T-cell (primary cell): ENCODE results near the gene NBPF1. TPM values are rescaled to one million over a fixed set of nuclear protein-coding genes. Genes with fewer than 3 reads are reported as not detected.
"Not testable (repeated sequence)": the region's sequence is repeated elsewhere in the genome, so short reads cannot be mapped to it uniquely, and the experiment has no call there.

Experiments used
- ATAC-seq, 4 experiments: fragments of 200-7000 bp in 3 of 4; fragments of 150-1000 bp in 1 of 4; cut with Tn5 transposase; replicated peaks in 1 of 4; 1 replicate in 3 of 4; 2 replicates in 1 of 4; pipeline ENCODE4 v1.10.0; 2021; ENCODE audit warnings: moderate library complexity in 3 of 4, mild to moderate bottlenecking in 2 of 4, moderate number of reproducible peaks in 1 of 4
- CTCF ChIA-PET, 2 donors: fragments of 300-600 bp; sonication (Branson Sonifier 250); formaldehyde crosslinking; loops; one replicate each; lab custom pipeline; 2022; ENCODE audit warnings: antibody characterized with exemption in 2 of 2; lab: Charles Lee
- POLR2A ChIA-PET, 2 donors: fragments of 300-600 bp; sonication (Branson Sonifier 250); formaldehyde crosslinking; loops; one replicate each; lab custom pipeline; 2022; ENCODE audit warnings: antibody characterized with exemption in 2 of 2; lab: Charles Lee
- DNase-seq, 35 experiments: peaks; one replicate each; pipeline versions ENCODE4 v3.0.0 to v3.0.0-alpha.2; 2013 to 2023
- H3K27ac ChIP-seq: one replicate; pipeline ENCODE4 v1.5.1; 2013; ENCODE audit warnings: low read length
- H3K27me3 ChIP-seq, 2 experiments: replicated peaks in 1 of 2; 1 replicate in 1 of 2; 2 replicates in 1 of 2; pipeline versions ENCODE4 v1.6.1 to v1.7.0; 2013; ENCODE audit warnings: low read length in 1 of 2, mixed read lengths in 1 of 2; ENCODE audit not compliant: control insufficient read depth in 2 of 2, insufficient read depth in 2 of 2; ENCODE audit errors: extremely low read depth in 1 of 2
- H3K36me3 ChIP-seq, 2 donors: 1 replicate in 1 of 2; 2 replicates in 1 of 2; pipeline versions ENCODE4 v1.6.1 to v1.7.0; 2013; ENCODE audit warnings: low read length in 1 of 2; ENCODE audit not compliant: control insufficient read depth in 2 of 2, insufficient read depth in 1 of 2; ENCODE audit errors: extremely low read depth in 1 of 2
- H3K4me1 ChIP-seq, 2 experiments: 1 replicate in 1 of 2; 2 replicates in 1 of 2; pipeline versions ENCODE4 v1.6.1 to v1.7.0; 2013; ENCODE audit warnings: low read length in 2 of 2, mixed read lengths in 1 of 2; ENCODE audit not compliant: insufficient read depth in 2 of 2, control insufficient read depth in 1 of 2; ENCODE audit errors: extremely low read depth in 1 of 2
- H3K4me3 ChIP-seq, 2 donors: 1 replicate in 1 of 2; 2 replicates in 1 of 2; pipeline versions ENCODE4 v1.5.1 to v1.7.0; 2013; ENCODE audit warnings: mild to moderate bottlenecking in 2 of 2, low read length in 1 of 2, moderate library complexity in 1 of 2; ENCODE audit not compliant: control insufficient read depth in 1 of 2; ENCODE audit errors: extremely low read depth in 1 of 2
- H3K9me3 ChIP-seq: 2 replicates; pipeline ENCODE4 v1.7.0; 2013
- H3K27ac Mint-ChIP-seq, 2 donors: one replicate each; pipeline ENCODE4 v1.8.0; 2020 to 2021; ENCODE audit warnings: mild to moderate bottlenecking in 2 of 2, mixed read lengths in 2 of 2
- H3K27me3 Mint-ChIP-seq, 2 donors: one replicate each; pipeline ENCODE4 v1.8.0; 2021 to 2022; ENCODE audit warnings: mixed read lengths in 2 of 2
- H3K36me3 Mint-ChIP-seq: one replicate; pipeline ENCODE4 v1.8.0; 2021; ENCODE audit warnings: mixed read lengths
- H3K4me1 Mint-ChIP-seq, 3 donors: one replicate each; pipeline ENCODE4 v1.8.0; 2020 to 2022; ENCODE audit warnings: mixed read lengths in 3 of 3, mild to moderate bottlenecking in 1 of 3
- H3K4me3 Mint-ChIP-seq, 3 donors: one replicate each; pipeline ENCODE4 v1.8.0; 2020 to 2022; ENCODE audit warnings: mild to moderate bottlenecking in 3 of 3, mixed read lengths in 3 of 3, moderate library complexity in 3 of 3
- H3K9me3 Mint-ChIP-seq, 3 donors: one replicate each; pipeline ENCODE4 v1.8.0; 2020 to 2022; ENCODE audit warnings: mixed read lengths in 3 of 3
- whole genome bisulfite sequencing: methylation state at CpG from one replicate; pipeline ENCODE4 v1.1.5; 2013; ENCODE audit warnings: missing lambda C conversion rate; ENCODE audit not compliant: insufficient coverage; 5-methylcytosine and 5-hydroxymethylcytosine counted together
- total RNA-seq, 35 experiments: library from RNA in 6 of 35; stranded (reverse) in 6 of 35; fragments of 120-200 nt in 1 of 35; gene quantifications; one replicate each; pipeline versions ENCODE4 v1.2.1 to v1.2.4 and lab custom pipeline; 2013 to 2026

Gene NBPF1
- total RNA-seq, 5 donors from 2014 or later (not counting 1 experiment from before 2014, with no cell fraction given) = 18.1 to 34.8 (median 29.1) TPM

GRCh38 chr1:16629916-16630530, 16.7 kb upstream of the NBPF1 start:
- WGBS = 98% methylated on average over 21 of the region's 21 CpGs
- POLR2A ChIA-PET, H3K27ac Mint-ChIP-seq, CTCF ChIA-PET, H3K4me1 Mint-ChIP-seq, H3K4me1 ChIP-seq, H3K9me3 ChIP-seq, H3K4me3 ChIP-seq, H3K27me3 ChIP-seq, H3K27ac ChIP-seq, H3K9me3 Mint-ChIP-seq, H3K4me3 Mint-ChIP-seq, ATAC-seq, H3K27me3 Mint-ChIP-seq: not testable (repeated sequence)
- H3K36me3 ChIP-seq = peaks cover 64 to 92% of the 10 kb centered on the region in 2 donors
- H3K36me3 Mint-ChIP-seq = peaks cover 72% of the 10 kb centered on the region
- DNase-seq = peak in 5 of 35 experiments; percentile 0 to 31 (median 6)

- peaks cover 0 to under 1% (median 0%) of the 10 kb centered on the region in 3 donors for H3K4me1 Mint-ChIP-seq
- Histone ChIP-seq H3K4me3 (no peak overlapping the region), H3K27ac (no peak overlapping the region), H3K4me1 (peaks cover 0 to 7% of the 10 kb centered on the region in 2 experiments), H3K36me3 (peaks cover 64 to 90% of the 10 kb centered on the region in 2 donors), H3K9me3 (no peaks in the 10 kb centered on the region), H3K27me3 (no peaks in the 10 kb centered on the region)
- H3K4me3 Mint-ChIP-seq = no peak overlapping the region
- ATAC-seq (no peak), DNase-seq (peak in 5 of 35 experiments; percentile 0 to 35 (median 6))
- no peak overlapping the region for H3K27ac Mint-ChIP-seq
- H3K9me3 Mint-ChIP-seq = no peaks in the 10 kb centered on the region
- no peaks in the 10 kb centered on the region for H3K27me3 Mint-ChIP-seq
- 96% methylated on average over 19 of the region's 19 CpGs for WGBS
- ChIA-PET POLR2A (interaction anchor here in 1 of 2 donors (0.7 kb wide), 1 partner anchor 670 kb away, joined by 5 read pairs; no protein-coding TSS in a partner anchor), CTCF (interaction anchor here in 1 of 2 donors (0.6 kb wide), 2 partner anchors 79 to 262 kb away, joined by 3 to 4 read pairs; no protein-coding TSS in a partner anchor)
- peaks cover 62% of the 10 kb centered on the region for H3K36me3 Mint-ChIP-seq
Observed at GRCh38 chr1:16628361-16629111, 15.2 kb upstream of the NBPF1 start.

- H3K4me1 Mint-ChIP-seq, H3K4me3 ChIP-seq, ATAC-seq, H3K9me3 Mint-ChIP-seq, POLR2A ChIA-PET, H3K27ac Mint-ChIP-seq, H3K27me3 Mint-ChIP-seq, H3K27ac ChIP-seq, H3K27me3 ChIP-seq, CTCF ChIA-PET, H3K4me3 Mint-ChIP-seq, H3K4me1 ChIP-seq, H3K9me3 ChIP-seq: not testable (repeated sequence)
- peak in 1 of 35 experiments; percentile 6 for DNase-seq
- WGBS = 92% methylated on average over 14 of the region's 15 CpGs
- peaks cover 44% of the 10 kb centered on the region for H3K36me3 Mint-ChIP-seq
- peaks cover 68 to 88% of the 10 kb centered on the region in 2 donors for H3K36me3 ChIP-seq
Observed at GRCh38 chr1:16626409-16626983, 13.1 kb upstream of the NBPF1 start.

GRCh38 chr1:16625497-16626408, 12.4 kb upstream of the NBPF1 start:
- H3K27ac Mint-ChIP-seq = no peak overlapping the region
- ChIA-PET POLR2A (no interaction called here), CTCF (interaction anchor here in 1 of 2 donors (0.5 kb wide), 1 partner anchor 9 kb away, joined by 6 read pairs; no protein-coding TSS in a partner anchor)
- H3K4me1 Mint-ChIP-seq = no peaks in the 10 kb centered on the region
- peaks cover 40% of the 10 kb centered on the region for H3K36me3 Mint-ChIP-seq
- Histone ChIP-seq H3K27ac (no peak overlapping the region), H3K36me3 (peaks cover 67 to 87% of the 10 kb centered on the region in 2 donors), H3K9me3 (no peaks in the 10 kb centered on the region), H3K4me3 (no peak overlapping the region), H3K4me1 (peaks cover 0 to 3% of the 10 kb centered on the region in 2 experiments), H3K27me3 (no peaks in the 10 kb centered on the region)
- no peaks in the 10 kb centered on the region for H3K9me3 Mint-ChIP-seq
- DNase-seq (peak in 1 of 35 experiments; percentile 34), ATAC-seq (no peak)
- no peaks in the 10 kb centered on the region for H3K27me3 Mint-ChIP-seq
- 96% methylated on average over 22 of the region's 25 CpGs for WGBS
- no peak overlapping the region for H3K4me3 Mint-ChIP-seq

- WGBS = 95% methylated on average over 27 of the region's 27 CpGs
- H3K36me3 Mint-ChIP-seq = peaks cover 30% of the 10 kb centered on the region
Observed at GRCh38 chr1:16623812-16624719, 10.7 kb upstream of the NBPF1 start.

More at GRCh38 chr1:16623812-16624719, 10.7 kb upstream of the NBPF1 start:
- H3K4me3 Mint-ChIP-seq, H3K9me3 Mint-ChIP-seq, H3K4me1 ChIP-seq, H3K27me3 Mint-ChIP-seq, POLR2A ChIA-PET, H3K9me3 ChIP-seq, H3K4me1 Mint-ChIP-seq, H3K4me3 ChIP-seq, H3K27ac Mint-ChIP-seq, ATAC-seq, H3K27me3 ChIP-seq, H3K27ac ChIP-seq: not testable (repeated sequence)
- peak in 3 of 35 experiments; percentile 5 to 38 (median 20) for DNase-seq
- CTCF ChIA-PET = interaction anchor here in 1 of 2 donors (0.7 kb wide), 1 partner anchor 31 kb away, joined by 4 read pairs; no protein-coding TSS in a partner anchor
- H3K36me3 ChIP-seq = peaks cover 62 to 78% of the 10 kb centered on the region in 2 donors
